ENCODE measurements around the gene RAD9A. TPM values are rescaled to one million over a fixed set of nuclear protein-coding genes. Genes with fewer than 3 reads are reported as not detected.

The RAD9A gene
- total RNA-seq, 1 donor from 2014 or later = 49.4 TPM

- peak overlapping the region; percentile 68 for H3K4me3 Mint-ChIP-seq
- H3K4me1 Mint-ChIP-seq = peaks cover 4% of the 10 kb centered on the region
- no peak overlapping the region for H3K27ac Mint-ChIP-seq (ENCODE audit: unreplicated experiment)
- no peaks in the 10 kb centered on the region for H3K27me3 Mint-ChIP-seq (ENCODE audit: low read depth)
- no peak for TF ChIP-seq CTCF (conservative IDR thresholded peaks at IDR 0.05)
- H3K9me3 Mint-ChIP-seq = no peaks in the 10 kb centered on the region
- peaks cover 3% of the 10 kb centered on the region for H3K36me3 Mint-ChIP-seq (ENCODE audit: low read depth)
- DNase-seq (ENCODE audit: low read depth, low spot score) = no peak
Observed at GRCh38 chr11:67440229-67441097, 48.7 kb downstream of the RAD9A start.

- DNase-seq (ENCODE audit: low read depth, low spot score) = no peak
- TF ChIP-seq CTCF (conservative IDR thresholded peaks at IDR 0.05) = no peak
- H3K36me3 Mint-ChIP-seq (ENCODE audit: low read depth) = peaks cover 3% of the 10 kb centered on the region
- H3K27ac Mint-ChIP-seq (ENCODE audit: unreplicated experiment) = no peak overlapping the region
- peak overlapping the region; percentile 68 for H3K4me3 Mint-ChIP-seq
- H3K4me1 Mint-ChIP-seq = peaks cover 4% of the 10 kb centered on the region
- no peaks in the 10 kb centered on the region for H3K27me3 Mint-ChIP-seq (ENCODE audit: low read depth)
- no peaks in the 10 kb centered on the region for H3K9me3 Mint-ChIP-seq
Observed at GRCh38 chr11:67441098-67441563, 49.3 kb downstream of the RAD9A start.

GRCh38 chr11:67441731-67442351 is 50.1 kb downstream of the RAD9A start:
- TF ChIP-seq CTCF (conservative IDR thresholded peaks at IDR 0.05) = no peak
- no peak for DNase-seq (ENCODE audit: low read depth, low spot score)
- H3K27ac Mint-ChIP-seq (ENCODE audit: unreplicated experiment) = peak overlapping the region; percentile 78

GRCh38 chr11:67442504-67443404 is 51.0 kb downstream of the RAD9A start:
- DNase-seq (ENCODE audit: low read depth, low spot score) = no peak
- peaks cover 3% of the 10 kb centered on the region for H3K36me3 Mint-ChIP-seq (ENCODE audit: low read depth)
- TF ChIP-seq CTCF (conservative IDR thresholded peaks at IDR 0.05) = no peak
- H3K4me1 Mint-ChIP-seq = peaks cover 4% of the 10 kb centered on the region
- H3K9me3 Mint-ChIP-seq = no peaks in the 10 kb centered on the region
- H3K4me3 Mint-ChIP-seq = peak overlapping the region; percentile 87
- H3K27ac Mint-ChIP-seq (ENCODE audit: unreplicated experiment) = no peak overlapping the region
- H3K27me3 Mint-ChIP-seq (ENCODE audit: low read depth) = no peaks in the 10 kb centered on the region

More at GRCh38 chr11:67441731-67442351, 50.1 kb downstream of the RAD9A start:
- H3K36me3 Mint-ChIP-seq (ENCODE audit: low read depth) = peaks cover 3% of the 10 kb centered on the region
- H3K27me3 Mint-ChIP-seq (ENCODE audit: low read depth) = no peaks in the 10 kb centered on the region
- H3K9me3 Mint-ChIP-seq = no peaks in the 10 kb centered on the region
- peaks cover 4% of the 10 kb centered on the region for H3K4me1 Mint-ChIP-seq
- H3K4me3 Mint-ChIP-seq = peak overlapping the region; percentile 87

GRCh38 chr11:67445515-67445914 is 53.7 kb downstream of the RAD9A start:
- Mint-ChIP-seq H3K9me3 (no peaks in the 10 kb centered on the region), H3K27me3 (ENCODE audit: low read depth) (no peaks in the 10 kb centered on the region), H3K4me3 (peak overlapping the region; percentile 88), H3K27ac (ENCODE audit: unreplicated experiment) (peak overlapping the region; percentile 57), H3K4me1 (peaks cover 11% of the 10 kb centered on the region), H3K36me3 (ENCODE audit: low read depth) (no peaks in the 10 kb centered on the region)
- no peak for DNase-seq (ENCODE audit: low read depth, low spot score)
- TF ChIP-seq CTCF (conservative IDR thresholded peaks at IDR 0.05) = no peak
